ENCODE data around the gene DPRX. TPM values are rescaled to one million over a fixed set of nuclear protein-coding genes. Genes with fewer than 3 reads are reported as not detected.

The DPRX gene
- total RNA-seq, 4 donors from 2014 or later, result not detected

DNA sequence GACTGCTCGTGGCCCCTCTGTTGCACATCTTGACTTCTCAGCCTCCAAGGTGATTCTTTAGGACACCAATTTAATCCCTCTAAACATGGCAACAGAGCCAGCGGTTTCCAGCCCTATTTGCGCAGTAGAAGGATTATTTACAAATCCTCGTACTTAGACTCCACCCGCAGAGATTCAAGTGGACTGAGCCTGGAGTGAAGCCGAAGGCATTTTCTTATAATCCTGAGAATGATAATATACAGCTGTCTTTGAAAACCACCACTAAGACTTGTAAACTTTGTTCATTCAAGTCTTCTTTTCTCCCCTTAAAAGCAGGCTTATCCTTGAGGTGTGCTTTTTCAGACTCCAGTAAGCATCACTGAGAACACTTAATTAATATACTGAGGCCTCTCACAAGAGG is 4.8 kb upstream of the DPRX start:
- Histone ChIP-seq H3K9me3 (no peaks in the 10 kb centered on the region), H3K27ac (no peak overlapping the region), H3K36me3 (no peaks in the 10 kb centered on the region), H3K27me3 (no peaks in the 10 kb centered on the region), H3K4me1 (peaks cover 4% of the 10 kb centered on the region), H3K4me3 (no peak overlapping the region)
- no peak for DNase-seq (ENCODE audit: low spot score in 2 of 2)
- TF ChIP-seq POLR2AphosphoS5 (IDR thresholded peaks at IDR 0.05) (no peak), POLR2A (IDR thresholded peaks at IDR 0.05) (no peak), EP300 (IDR thresholded peaks at IDR 0.05) (no peak)
- TF ChIP-seq, protein P1, sequence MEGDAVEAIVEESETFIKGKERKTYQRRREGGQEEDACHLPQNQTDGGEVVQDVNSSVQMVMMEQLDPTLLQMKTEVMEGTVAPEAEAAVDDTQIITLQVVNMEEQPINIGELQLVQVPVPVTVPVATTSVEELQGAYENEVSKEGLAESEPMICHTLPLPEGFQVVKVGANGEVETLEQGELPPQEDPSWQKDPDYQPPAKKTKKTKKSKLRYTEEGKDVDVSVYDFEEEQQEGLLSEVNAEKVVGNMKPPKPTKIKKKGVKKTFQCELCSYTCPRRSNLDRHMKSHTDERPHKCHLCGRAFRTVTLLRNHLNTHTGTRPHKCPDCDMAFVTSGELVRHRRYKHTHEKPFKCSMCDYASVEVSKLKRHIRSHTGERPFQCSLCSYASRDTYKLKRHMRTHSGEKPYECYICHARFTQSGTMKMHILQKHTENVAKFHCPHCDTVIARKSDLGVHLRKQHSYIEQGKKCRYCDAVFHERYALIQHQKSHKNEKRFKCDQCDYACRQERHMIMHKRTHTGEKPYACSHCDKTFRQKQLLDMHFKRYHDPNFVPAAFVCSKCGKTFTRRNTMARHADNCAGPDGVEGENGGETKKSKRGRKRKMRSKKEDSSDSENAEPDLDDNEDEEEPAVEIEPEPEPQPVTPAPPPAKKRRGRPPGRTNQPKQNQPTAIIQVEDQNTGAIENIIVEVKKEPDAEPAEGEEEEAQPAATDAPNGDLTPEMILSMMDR (IDR thresholded peaks at IDR 0.05), result no peak
- 83% methylated on average over 6 of the region's 6 CpGs for WGBS

DNA sequence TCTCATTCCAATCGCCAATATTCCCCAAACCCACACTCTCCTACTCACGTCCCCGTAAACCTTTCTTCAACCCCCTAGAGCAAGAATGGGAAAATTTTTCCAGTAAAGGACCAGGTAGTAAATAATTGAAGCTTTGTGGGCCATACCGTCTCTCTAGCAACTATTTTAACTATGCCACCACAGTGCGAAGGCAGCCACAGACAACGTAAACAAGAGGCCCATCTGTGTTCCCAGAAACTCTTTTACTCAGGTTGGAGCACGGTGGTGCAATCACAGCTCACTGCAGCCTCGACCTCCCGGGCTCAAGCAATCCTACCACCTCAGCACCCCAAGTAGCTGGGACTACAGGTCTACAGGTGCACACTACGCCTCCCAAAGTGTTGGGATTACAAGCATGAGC is 3.0 kb downstream of the DPRX start:
- Histone ChIP-seq H3K27ac (no peak overlapping the region), H3K27me3 (no peaks in the 10 kb centered on the region), H3K4me3 (no peak overlapping the region), H3K9me3 (no peaks in the 10 kb centered on the region), H3K36me3 (no peaks in the 10 kb centered on the region), H3K4me1 (no peaks in the 10 kb centered on the region)
- 71% methylated on average over 10 of the region's 10 CpGs for WGBS
- DNase-seq (ENCODE audit: low spot score in 2 of 2), result no peak
- no peak for TF ChIP-seq POLR2AphosphoS5 (IDR thresholded peaks at IDR 0.05)
- TF ChIP-seq POLR2A (IDR thresholded peaks at IDR 0.05), result no peak

DNA sequence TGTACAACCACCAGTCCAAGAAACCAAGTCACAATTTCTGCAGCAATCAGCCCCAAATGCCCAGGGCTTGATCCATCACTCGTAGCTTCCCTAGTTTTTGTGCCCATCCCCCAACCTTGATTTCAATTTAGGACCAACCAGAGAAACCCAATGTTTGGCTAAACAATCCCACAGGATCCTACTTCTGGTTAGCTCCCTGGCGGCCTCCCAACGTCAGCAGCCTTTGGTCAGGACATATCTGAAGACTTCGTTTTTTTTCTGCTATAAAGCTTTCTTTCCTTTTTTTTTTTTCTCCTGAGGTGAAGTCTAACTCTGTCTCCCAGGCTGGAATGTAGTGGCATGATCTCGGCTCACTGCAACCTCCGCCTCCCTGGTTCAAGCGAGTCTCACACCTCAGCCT is 7.7 kb downstream of the DPRX start:
- Histone ChIP-seq H3K36me3 (no peaks in the 10 kb centered on the region), H3K27ac (no peak overlapping the region), H3K27me3 (no peaks in the 10 kb centered on the region), H3K9me3 (no peaks in the 10 kb centered on the region), H3K4me1 (no peaks in the 10 kb centered on the region), H3K4me3 (no peak overlapping the region)
- no peak for DNase-seq (ENCODE audit: low spot score in 2 of 2)
- no peak for TF ChIP-seq POLR2AphosphoS5 (IDR thresholded peaks at IDR 0.05)
- 63% methylated on average over 7 of the region's 7 CpGs for WGBS

DNA sequence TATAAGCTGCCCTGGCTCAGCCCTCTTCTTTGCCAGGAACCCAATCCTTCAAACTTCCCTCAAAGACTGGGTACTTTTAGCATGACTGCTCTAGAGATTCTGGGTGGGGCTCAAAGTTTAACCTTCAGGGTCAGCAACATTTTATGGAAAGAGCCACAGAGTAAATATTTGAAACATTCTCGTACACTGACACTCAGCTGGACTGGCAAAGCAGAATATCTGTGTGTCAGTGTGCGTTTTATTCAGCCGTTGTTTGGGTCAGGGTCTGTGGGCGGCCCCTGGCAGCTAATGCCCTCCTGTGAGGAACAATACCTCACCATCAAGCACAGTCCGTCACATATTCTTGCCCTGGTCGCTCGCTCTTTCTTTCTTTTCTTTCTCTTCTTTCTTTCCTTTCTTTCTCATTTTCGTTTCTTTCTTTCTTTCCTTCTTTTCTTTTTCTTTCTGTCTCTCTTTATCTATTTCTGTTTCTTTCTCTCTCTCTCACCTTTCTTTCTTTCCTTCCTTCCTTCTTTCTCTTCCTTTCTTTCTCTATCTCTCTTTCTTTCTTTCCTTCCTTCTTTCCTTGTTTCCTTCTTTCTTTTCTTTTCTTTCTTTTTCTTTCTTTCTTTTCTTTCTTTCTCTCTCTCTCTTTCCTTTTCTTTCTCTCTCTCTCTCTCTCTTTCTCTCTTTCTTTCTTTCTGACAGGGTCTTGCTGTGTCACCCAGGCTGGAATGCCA is 10.7 kb downstream of the DPRX start:
- no peak for DNase-seq (ENCODE audit: low spot score in 2 of 2)
- Histone ChIP-seq H3K4me3 (no peak overlapping the region), H3K36me3 (no peaks in the 10 kb centered on the region), H3K27me3 (no peaks in the 10 kb centered on the region), H3K9me3 (no peaks in the 10 kb centered on the region), H3K4me1 (no peaks in the 10 kb centered on the region), H3K27ac (no peak overlapping the region)
- TF ChIP-seq, protein P1 (IDR thresholded peaks at IDR 0.05), result no peak
- TF ChIP-seq POLR2A (IDR thresholded peaks at IDR 0.05) (no peak), EP300 (IDR thresholded peaks at IDR 0.05) (no peak), POLR2AphosphoS5 (IDR thresholded peaks at IDR 0.05) (no peak)
- 74% methylated on average over 8 of the region's 8 CpGs for WGBS

DNA sequence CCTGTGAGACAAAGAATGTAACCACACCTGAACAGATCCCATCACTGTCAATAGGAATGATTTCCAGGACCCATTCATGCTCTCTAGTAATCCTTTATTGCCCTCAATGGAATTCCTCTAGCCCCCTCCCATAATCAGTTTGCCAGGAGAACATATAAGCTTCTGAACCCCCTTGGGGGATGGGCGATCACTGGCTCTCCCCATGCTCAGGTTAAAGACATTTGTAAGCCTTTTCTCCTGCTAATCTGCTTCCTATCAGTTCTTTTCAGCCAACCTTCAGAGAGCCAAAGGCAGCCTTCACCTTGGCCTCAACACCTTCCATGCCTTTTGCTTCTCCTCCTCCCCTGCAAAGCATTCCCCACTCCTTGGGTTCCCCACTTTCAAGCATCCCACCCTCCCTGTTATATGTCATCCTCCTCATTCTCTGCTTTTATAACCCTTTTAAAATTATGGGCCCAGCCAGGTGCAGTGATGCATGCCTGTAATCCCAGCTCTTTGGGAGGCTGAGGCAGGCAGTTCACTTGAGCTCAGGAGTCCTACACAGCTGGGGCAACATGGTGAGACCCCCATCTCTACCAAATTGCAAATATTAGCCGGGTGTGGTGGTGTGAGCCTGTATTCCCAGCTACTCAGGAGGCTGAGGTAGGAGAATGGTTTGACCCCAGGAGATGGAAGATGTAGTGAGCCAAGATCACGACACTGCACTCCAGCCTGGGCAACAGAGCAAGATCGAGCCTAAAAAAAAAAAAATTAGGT is 12.4 kb downstream of the DPRX start:
- whole genome bisulfite sequencing, result 59% methylated on average over 4 of the region's 4 CpGs
- Histone ChIP-seq H3K27ac (no peak overlapping the region), H3K9me3 (no peaks in the 10 kb centered on the region), H3K27me3 (no peaks in the 10 kb centered on the region), H3K4me1 (no peaks in the 10 kb centered on the region), H3K36me3 (no peaks in the 10 kb centered on the region), H3K4me3 (no peak overlapping the region)
- TF ChIP-seq POLR2A (IDR thresholded peaks at IDR 0.05) (no peak), POLR2AphosphoS5 (IDR thresholded peaks at IDR 0.05) (no peak), EP300 (IDR thresholded peaks at IDR 0.05) (no peak)
- TF ChIP-seq, protein P1 (IDR thresholded peaks at IDR 0.05), result no peak
- no peak for DNase-seq (ENCODE audit: low spot score in 2 of 2)

DNA sequence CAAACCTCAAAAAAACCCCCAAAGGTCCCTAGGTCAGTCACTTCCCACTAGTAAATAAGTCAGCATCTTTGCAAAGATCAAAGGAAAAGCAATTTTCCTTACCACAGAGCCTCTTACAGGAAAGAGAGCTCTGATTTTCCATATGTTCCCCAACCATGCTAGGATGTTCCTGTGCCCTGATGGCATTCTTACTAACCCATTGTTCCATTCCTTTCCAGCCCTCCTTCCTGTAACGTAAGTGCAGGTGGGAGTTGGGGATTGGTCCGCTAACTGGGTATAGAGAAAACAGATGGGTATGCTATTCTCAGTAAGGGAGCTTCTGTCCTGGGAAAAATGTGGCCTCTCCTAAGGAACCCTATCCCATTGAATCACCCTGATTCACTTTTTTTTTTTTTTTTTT is 14.3 kb downstream of the DPRX start:
- Histone ChIP-seq H3K36me3 (no peaks in the 10 kb centered on the region), H3K4me3 (no peak overlapping the region), H3K4me1 (no peaks in the 10 kb centered on the region), H3K27ac (no peak overlapping the region), H3K27me3 (no peaks in the 10 kb centered on the region), H3K9me3 (no peaks in the 10 kb centered on the region)
- TF ChIP-seq, protein P1 (IDR thresholded peaks at IDR 0.05), result no peak
- TF ChIP-seq POLR2AphosphoS5 (IDR thresholded peaks at IDR 0.05), result no peak
- TF ChIP-seq EP300 (IDR thresholded peaks at IDR 0.05), result no peak
- no peak for TF ChIP-seq POLR2A (IDR thresholded peaks at IDR 0.05)
- 87% methylated on average over 2 of the region's 2 CpGs for WGBS
- DNase-seq (ENCODE audit: low spot score in 2 of 2), result no peak
